GM12864 (cell line): ENCODE results near the gene LCE3D.
"Not testable (repeated sequence)": the region's sequence is repeated elsewhere in the genome, so short reads cannot be mapped to it uniquely, and the experiment has no call there.

ENCODE experiments used
- DNase-seq: peaks from one replicate; pipeline ENCODE4 v3.0.0-alpha.2; 2011; ENCODE audit warnings: low read depth
- H3K4me3 ChIP-seq: 2 replicates; pipeline ENCODE4 v1.5.1; 2011; ENCODE audit warnings: mild to moderate bottlenecking, low read depth, low read length, control low read depth
- CTCF ChIP-seq: IDR thresholded peaks from 2 replicates; pipeline ENCODE4 v1.5.1; 2011; ENCODE audit warnings: low read depth, mild to moderate bottlenecking, moderate library complexity, low read length, control low read depth, inconsistent platforms; ENCODE audit errors: missing control alignments

The LCE3D gene

GRCh38 chr1:152599934-152600333 lies 19.6 kb upstream of the LCE3D start, which contains the start of gene LCE3C:
Gene LCE3C (plus strand): TSS chr1:152600234. CDS start chr1:152600732, 498 bp downstream.
- no peak for TF ChIP-seq CTCF
- H3K4me3 ChIP-seq, result no peak within 1 kb of the TSS
- no peak for DNase-seq

GRCh38 chr1:152596986-152597385 lies 16.7 kb upstream of the LCE3D start:
- no peak overlapping the region for H3K4me3 ChIP-seq
- DNase-seq, result no peak
- TF ChIP-seq CTCF, result no peak

- peak; percentile 58 for TF ChIP-seq CTCF
- no peak overlapping the region for H3K4me3 ChIP-seq
- DNase-seq, result no peak
These were observed 5.3 kb upstream of the LCE3D start for GRCh38 chr1:152585586-152585985.

DNA sequence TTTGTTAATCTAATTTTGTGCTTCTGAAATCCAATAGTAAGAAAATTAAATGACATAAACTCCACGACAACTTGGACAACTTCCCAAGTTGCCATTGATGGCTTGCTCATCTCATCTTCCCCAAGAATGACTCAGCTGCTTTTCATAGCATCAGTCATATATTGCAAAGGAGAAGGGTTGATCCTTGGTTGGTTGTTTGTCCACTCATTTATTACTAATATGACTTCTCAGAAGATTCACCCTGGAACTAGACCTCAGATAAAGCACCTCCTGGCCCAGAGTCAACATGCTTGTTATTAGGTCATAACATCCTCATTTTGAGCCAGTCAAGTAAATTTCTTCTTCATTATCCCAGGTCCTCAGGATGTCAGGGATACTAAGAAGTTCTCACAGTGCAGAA lies 2.3 kb upstream of the LCE3D start:
- no peak for DNase-seq

DNA sequence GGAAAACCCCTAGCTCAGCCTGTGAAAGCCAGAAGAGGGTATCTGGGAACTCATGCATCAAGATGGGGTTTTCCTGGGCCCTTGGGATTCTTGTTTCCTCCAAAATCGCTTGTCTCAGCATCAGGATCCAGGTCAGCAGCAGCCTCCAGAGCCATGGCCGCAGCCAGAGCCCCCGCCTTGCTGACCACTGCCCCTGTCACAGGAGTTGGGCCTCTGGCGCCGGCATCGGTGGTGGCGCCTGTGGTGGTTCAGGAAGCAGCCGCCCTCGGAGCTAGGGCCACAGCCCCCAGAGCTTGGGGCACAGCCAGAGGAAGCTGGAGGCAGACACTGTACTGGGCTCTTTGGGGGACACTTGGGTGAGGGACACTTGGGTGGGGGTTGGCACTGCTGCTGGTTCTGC lies 790 bp downstream of the LCE3D start:
- not testable (repeated sequence) for H3K4me3 ChIP-seq, DNase-seq

More for the DNA sequence above, 2.3 kb upstream of the LCE3D start:
- no peak for TF ChIP-seq CTCF
- no peak overlapping the region for H3K4me3 ChIP-seq

- DNase-seq, result peak; percentile 24
- no peak overlapping the region for H3K4me3 ChIP-seq
- no peak for TF ChIP-seq CTCF
These were observed 3.1 kb downstream of the LCE3D start for GRCh38 chr1:152577168-152577567.

- no peak for TF ChIP-seq CTCF
- no peak for DNase-seq
- no peak within 1 kb of the TSS for H3K4me3 ChIP-seq
These were observed 13.6 kb downstream of the LCE3D start, which contains the start of gene LCE3E for GRCh38 chr1:152566681-152567080. Gene LCE3E (minus strand): TSS chr1:152566780. CDS start chr1:152566208, 572 bp downstream.
